NOMO-1 treated with DMSO at 0.1 percent for 48 hours (cell line): ENCODE data around the gene HDAC4.

Experiments
- DNase-seq: peaks from one replicate; lab custom pipeline; 2025; ENCODE audit not compliant: unreplicated experiment; lab: John Stamatoyannopoulos, UW

Gene HDAC4

DNA sequence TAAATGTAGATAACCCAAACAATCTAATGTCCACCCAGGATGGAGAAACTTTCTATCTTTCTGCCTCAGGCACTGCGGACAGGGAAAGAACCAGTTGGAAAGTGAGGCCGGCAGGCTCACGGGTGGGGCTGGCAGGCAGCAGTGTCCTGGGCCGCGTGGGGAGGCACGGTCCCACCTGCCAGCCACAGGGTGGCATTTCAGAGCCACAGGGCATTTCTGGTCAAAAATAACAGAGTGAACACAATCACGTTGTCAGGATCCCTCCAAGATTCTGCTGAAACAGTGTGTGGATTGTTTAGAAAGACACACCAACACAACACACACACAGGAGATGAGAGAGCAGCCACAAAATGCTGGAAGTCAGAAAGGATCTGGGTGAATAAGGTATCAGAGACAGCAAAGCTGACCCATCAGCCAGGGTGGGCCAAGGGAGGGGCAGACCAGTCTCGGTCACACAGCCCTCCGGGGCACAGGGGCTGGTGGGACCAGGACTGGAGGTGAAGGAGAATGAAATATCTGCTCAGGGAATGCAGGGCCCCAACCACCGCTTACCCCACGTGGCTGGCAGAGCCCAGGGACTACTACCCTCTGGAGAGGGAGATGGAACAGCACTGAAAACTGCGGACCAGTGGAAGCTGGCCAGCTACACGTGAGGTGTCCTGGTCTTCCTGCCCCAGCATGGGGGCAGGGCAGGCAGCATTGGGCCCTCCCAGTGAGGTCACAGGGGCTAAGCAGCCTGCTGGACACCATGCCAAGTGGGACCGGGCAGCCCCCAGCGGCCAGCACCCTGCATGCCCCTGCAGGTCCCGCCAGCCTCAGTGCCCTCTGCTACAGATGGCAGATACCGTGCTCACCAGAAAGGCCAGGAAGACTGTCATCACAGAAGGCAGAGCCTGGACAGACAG is 173.9 kb downstream of the HDAC4 start:
- DNase-seq, result no peak

DNA sequence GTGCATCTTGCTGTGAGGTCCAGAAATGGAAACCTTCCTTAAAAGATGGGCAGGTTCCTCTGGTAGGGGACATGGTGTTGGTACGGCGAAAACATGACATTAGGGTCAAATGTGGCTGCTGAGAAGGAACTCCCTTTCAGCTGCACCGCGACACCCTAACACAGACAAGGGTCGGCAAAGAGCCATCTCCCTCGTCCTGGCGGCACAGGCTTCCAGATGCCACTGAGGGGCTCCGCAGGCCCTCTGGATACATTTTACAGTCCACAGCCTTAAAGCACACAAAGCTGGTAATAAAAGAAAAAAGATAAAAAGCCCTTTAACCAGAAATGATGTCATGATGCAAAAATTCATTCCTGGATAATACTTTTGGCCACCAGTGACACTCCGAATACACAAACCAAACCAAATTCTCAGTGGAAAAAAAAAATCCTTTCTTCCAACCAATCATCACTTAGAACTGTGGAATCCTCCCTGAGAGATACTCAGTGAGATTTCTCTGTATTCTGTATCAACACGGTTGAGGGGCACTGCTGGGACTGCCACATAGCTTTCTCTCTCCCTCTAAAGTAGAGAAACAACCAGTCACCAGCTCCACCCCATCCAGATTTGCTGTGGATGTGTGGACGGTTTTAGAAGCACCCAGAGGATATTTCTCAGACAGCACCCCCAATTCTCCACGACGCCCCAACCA is 174.8 kb downstream of the HDAC4 start:
- no peak for DNase-seq

DNA sequence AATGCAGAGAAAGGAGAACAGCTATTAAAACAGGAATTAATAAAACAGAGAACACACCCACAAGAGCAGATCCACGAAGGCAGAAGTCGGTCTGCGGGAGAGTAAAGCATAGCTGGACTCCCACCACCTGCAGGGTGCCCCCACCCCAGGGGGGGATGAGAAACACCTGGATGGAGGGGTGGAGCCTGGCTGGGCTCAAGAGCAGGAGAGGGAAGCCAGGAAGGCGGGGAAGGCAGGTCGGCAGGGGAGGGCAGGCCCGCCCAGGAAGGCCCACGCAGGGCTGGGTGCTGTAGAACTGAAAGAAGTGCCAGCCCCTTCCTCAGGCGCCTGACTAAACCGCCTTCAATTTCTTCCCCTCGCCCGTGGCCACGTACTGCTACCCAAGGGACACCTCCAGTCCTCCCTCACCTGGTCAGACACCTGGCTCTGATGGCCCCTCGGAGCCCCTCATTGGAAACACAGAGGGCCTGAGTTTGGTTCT is 175.4 kb downstream of the HDAC4 start:
- DNase-seq, result no peak

DNA sequence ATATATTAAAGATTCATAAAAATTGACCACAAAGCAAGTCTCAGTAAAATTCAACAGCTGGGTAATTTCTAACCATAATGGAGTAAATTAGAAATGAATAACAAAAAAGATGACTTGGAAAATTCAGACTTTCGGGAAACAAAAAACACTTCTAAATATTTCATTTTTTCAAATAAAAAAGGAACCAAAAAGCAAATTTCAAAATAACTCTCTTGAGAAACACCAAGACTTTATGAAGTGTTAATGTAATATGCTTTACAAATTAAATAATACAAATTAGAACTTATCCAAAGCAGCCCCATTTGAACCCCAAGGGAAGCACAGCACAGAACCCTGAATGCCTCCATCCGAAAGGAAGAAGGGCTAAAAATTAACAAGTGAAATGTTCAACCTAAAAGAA is 175.9 kb downstream of the HDAC4 start:
- DNase-seq, result no peak

DNA sequence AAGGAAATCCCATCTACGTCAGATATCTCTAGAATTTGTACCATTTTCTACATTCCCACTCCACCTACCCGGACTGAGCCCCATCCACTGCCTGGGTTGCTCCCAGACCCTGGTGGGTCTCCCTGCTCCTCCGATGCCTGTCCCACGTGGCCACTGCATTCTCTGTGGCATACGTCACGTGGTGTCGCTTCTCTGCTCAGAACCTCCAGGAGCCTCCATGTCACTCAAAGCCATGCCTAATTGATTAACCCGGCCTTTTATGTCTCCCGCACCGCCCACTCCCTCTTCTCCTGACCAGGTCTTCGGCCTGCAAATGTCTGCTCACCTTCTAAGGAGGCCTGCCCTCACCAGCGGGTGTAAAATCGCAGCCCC is 176.6 kb downstream of the HDAC4 start:
- DNase-seq, result no peak

DNA sequence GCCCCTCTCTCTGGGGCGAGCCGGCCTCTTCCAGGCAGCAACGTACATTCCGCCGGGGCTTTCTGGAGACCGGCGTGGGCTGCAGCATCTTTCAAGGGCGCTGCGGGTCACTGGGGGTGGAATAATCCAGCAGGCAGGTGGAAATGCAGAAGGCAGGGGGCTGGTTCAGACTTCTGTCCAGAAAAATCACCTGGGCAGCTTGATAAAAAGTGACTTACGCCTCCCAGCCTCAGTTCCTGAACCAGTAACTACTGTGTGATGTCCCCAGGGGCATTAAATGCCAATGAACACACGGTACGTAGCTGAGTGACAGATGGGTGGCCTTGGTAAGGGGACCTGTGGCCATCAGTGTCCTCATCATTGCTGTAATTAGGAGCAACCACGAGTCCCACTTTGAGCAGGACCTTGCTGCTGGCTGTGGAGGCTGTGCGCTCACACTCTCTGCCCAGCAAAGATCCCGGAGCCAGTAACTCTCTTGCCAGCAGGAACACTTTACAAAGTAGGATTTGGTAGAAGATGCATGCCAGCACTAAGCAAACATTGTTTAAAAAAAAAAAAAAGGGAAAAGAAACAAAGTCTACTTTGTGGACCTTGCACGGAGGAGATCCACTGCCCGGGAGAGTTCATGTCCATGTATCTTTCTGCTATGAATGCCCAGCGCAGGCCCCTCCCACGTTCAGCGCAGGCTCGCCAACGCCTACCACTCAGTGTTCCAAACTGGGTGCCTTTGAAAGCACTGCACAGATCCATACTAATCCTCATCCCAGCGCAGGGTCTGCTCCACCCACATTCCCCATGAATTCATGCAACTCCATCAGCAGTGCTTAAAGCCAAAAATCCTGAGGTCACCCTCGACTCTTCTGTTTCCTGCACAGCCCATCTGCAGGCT is 177.3 kb downstream of the HDAC4 start:
- peak; percentile 17 for DNase-seq

DNA sequence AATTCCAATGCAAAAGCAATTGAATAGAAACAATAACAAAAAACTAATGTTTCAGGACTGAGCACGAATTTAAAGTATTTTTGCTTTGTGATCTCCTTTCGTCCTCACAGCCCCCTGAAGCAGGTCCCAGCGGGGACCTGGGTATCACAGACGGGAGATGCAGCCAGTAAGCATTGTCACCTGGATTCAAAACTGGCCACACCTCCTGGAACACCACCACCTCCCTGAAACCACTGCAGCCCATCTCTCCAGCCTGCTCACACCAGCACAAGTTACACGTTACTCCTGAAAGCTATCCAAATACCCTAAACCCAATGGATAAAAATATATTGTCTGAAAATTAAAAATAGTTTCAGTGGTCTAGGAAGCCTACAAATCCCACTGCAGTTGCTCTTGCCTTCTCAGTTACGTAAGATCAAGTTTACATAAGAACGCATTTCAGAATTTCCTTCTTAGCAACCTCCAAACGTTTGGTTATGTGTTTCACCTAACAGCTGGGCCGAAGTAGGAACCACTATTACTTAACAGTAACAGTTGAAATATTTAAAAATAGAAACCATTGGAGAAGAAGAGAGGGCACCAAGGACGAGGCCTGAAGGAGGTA is 178.0 kb downstream of the HDAC4 start:
- DNase-seq, result peak; percentile 96

DNA sequence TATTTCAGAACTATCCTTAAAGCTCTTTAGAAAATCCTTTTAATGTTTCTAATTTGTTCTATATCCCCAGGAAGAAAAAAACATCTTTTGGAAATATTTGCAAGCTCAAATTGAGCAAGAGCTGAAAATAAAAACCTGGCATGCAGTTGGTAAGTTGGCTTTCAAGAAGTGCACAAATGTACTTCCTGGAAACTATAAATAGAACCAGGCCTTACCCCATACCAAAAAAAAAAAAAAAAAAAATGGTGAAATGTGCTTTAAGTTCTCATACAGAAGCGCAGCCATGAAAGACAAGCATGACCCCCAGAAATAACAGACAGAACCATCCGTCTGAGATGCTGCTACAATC is 178.5 kb downstream of the HDAC4 start:
- peak; percentile 86 for DNase-seq

DNA sequence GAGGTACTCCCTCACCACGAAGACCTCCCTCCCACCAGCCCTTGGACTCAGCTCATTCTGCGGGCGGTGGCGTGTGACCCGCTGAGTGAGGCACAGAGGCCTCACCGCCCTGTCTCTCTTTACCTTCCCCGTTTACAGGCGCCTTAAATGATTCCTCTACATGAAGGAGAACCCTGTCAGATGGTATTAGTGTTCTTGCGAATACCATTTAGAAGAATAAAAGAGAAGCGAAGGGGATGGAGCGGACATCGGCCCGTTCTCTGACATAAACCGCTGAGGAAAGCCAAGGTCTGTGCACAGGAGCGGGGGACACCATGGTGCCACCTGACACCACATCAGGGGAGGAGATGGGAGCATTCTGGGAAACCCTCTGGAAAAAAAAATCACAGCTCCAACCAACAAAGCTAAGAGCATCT is 179.8 kb downstream of the HDAC4 start:
- DNase-seq, result no peak

DNA sequence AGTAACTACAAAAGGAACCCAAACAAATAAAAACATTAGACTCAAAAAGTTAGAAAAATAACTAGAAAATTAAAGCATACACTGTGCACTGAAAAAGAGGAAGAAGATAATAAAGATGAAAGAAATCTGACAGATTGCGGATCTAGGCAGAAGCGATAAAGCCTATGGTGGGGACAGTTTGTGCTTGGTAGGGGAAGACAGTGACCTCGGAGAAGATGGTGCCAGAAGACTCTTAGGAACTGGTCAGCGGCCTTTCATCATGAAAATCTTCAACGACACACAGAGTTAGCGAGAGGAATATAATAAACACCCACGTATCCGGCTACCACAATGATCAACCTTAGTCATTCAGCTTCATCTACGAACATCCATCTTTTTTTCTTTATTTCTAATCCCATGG is 180.5 kb downstream of the HDAC4 start:
- peak; percentile 69 for DNase-seq

DNA sequence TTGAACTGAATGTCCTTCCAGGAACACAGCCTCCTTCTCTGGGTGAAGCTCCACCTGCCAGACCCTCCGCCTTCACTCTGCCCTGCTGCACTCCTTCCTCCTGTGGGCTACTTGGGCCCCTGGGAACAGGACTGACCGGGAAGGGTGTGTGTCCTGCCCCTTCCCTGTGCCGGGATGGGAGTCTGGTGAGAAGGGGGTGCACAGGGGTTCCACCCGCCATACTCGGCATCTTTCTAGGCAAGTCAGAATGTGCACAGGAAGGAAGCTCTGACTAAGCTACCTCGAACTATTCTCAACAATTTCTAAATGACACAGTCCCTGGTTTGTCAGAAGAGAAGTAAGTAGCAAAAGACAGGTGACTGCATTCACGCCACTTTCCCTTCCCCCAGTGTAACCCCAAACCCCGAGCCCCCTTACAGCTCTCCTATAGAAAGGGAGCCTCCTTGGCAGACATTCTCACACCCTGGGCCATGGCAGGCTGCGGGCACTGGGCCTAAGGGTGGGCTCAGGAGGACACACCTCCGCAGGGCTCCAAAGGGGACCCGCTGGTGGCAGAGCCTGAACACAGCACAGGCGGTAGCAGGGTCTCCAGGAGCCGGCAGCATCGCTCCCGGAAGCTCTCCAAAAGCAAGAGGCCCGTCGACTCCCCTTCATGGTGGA is 184.1 kb downstream of the HDAC4 start:
- peak; percentile 42 for DNase-seq

DNA sequence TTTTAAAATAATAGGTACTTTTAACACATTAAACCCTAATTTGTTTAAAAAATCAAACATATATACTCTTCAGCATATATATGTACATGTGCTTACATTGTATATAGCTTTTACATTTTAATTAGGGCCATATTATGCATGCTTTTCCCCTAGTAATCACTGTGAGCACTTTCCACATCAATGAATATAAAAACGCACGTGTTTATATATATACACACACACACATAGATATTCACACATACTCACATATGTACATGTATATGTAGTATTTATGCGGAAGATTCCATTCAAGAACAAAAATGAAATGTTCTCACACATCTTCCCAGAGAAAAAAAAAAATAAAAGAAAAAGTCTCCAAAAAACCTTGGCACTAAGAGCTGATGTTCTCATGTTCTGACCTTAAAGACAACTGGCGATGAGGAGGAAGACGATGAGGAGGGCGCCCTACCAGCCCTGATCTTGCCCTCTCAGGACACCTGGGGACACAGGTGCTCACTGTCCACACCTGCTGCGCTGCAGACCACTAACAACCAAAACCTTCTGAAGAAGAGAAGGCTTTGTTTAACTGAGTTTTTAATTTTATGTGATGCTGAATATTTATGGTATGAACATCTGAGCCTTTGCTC is 184.7 kb downstream of the HDAC4 start:
- DNase-seq, result no peak

DNA sequence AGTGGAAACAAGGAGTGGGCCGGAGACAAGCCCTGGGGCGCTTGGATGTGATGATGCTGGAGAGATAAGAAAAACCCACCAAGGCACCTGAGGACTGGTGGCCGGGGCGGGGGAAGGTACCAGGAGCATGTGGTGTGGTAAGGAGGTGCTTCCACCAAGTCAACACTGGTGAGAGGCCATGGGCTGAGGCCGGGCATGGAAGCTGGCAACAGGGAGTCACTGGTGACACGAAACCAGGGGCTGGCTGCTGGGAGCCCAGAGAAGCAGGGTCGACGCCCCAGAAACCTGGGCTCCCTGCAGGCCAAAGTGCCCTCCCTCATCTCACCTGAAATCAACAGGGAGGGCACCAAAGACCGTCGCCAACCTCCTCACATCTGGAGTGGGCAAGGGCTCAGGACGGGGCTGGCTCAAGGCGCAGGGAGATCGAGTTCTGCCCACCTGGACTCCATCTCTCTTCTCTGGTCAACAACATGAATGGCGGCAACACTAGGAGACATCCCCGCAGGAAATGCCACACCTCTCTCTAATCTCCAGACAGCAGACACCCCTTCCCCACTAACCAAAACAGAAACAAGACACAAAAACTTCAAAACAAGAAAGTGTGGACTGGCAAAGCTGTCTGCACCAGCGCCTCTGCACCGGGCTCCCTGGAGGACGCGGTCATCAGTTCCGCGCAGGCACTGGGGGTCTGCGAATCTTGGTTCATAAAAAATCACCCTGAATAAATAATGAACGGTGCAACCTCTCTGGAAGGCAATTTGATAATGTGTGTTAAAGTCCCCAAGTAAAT is 185.5 kb downstream of the HDAC4 start:
- DNase-seq, result no peak

DNA sequence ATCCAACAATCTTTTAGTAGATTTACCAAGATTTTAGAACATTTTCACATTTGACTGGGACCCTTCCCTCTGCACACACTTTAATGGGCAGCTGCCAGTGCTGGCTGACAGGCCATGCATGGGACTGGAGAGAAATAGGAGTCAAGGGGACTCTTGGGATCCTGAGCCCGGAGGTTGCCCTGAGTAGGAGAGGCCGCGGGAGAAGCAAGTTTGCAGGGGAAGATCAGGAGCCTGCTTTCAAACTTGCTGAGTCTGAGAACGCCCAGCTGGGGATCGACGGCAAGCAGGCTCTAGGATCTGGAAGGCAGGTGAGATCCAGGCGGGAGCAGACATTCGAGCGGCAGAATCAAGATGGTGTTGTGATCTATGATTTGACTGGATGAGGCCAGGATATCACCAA is 186.1 kb downstream of the HDAC4 start:
- no peak for DNase-seq

DNA sequence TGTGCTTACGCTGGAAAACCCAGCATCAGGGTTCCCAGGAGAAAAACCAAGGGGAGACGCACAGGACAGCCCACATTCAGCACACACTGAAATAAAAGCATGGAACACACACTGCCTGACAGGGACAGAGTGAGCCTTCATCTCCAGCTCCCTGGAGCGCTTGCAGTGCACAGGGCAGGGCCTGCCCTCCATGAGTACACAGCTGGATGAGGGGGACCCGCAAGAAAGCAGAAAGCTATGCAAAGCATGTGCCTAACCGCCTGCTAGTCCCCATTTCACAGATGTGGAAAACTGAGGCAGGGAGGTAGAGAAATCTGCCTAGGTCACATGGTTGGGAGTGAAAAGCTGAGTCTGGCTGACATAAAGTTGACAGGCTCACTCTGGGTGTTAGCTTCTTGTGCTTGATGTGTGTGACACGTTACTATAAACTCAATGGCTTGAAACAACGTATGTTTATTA is 187.1 kb downstream of the HDAC4 start:
- no peak for DNase-seq

DNA sequence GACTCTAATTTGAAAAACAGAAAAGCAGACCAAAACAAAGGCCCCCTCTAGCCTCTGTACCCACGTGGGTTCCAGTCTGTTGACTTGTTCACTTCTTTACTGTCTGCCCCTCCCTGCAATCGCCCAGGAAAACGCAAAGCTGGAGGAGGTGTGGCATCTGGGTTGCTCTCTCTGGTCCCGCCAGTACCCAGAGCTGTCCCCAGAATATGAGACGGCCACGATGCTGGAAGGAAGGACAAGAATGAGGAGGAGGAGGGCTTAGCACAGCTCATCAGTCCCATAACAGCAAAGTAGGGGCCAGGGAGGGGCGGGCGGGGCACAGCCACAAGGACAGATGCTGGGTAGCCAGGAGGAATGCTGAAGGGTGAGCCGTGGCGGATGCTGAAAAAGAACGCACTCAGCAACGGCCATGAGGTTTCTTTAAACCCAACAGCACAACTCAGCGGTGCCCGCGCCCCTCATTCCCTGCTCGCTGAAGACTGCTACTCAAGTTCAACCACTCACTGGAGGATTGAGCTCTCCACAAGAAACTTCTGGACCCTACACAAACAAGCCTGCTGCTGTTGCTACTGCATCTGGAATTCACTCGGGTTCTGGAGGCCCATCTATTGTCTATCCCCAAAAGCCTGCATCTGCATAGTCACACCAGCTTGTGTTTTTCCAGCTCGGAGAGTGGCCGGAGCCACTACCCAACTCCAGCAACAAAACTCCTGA is 187.7 kb downstream of the HDAC4 start:
- DNase-seq, result no peak

DNA sequence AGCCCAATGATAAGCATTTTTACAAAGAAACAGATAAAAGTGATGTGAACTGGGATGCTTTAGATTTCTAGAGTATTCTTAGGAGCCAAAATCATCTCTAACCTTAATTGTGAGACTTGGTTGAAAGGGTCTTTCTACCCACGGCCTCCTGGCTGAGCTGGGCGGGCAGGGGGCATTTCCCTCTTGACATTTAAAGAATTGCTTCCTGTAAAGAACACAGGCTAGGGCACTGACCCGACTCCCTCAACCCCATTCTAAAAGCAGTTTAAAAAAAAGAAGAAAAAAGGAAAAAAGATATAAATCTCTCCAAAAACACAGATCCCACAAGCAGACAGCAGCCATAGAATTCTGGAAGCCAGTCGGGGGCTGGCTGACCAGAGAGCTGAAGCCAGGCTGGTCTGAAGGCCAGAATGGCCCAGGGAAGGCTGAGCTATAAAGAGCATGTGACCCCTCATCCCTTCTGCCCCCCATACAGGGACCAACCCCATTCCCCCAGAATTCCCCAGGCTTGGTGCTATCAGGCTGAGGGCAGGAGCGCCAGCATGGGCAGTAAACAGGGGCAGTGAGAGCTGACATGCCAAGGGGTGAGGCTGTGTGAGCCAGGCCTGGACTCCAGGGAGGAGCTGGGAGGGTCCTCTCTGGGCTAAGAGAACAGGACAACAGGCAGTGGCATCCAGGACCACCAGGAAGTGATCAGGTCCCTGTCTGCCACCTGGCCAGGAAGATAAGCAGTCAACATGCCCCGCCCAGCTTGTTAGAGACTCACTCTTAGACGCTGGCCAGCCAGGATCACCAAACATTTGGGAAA is 188.5 kb downstream of the HDAC4 start:
- DNase-seq, result no peak
